Measurements from ENCODE around the gene RHO.

The RHO gene

GRCh38 chr3:129571605-129572547 is 43.4 kb downstream of the RHO start:
- no peak for DNase-seq (ENCODE audit: low read depth)
- in situ Hi-C loops (cut with HindIII; ENCODE audit: low sequenced_read_pairs), result no loop called here
- no peak overlapping the region for H3K4me3 ChIP-seq (ENCODE audit: low read depth, low read length)
- TF ChIP-seq CTCF (IDR thresholded peaks at IDR 0.05; ENCODE audit: low read depth, low read length, missing control alignments), result no peak

GRCh38 chr3:129572603-129573002 is 44.2 kb downstream of the RHO start:
- no peak overlapping the region for H3K4me3 ChIP-seq (ENCODE audit: low read depth, low read length)
- no peak for TF ChIP-seq CTCF (IDR thresholded peaks at IDR 0.05; ENCODE audit: low read depth, low read length, missing control alignments)
- no peak for DNase-seq (ENCODE audit: low read depth)
- in situ Hi-C loops (cut with HindIII; ENCODE audit: low sequenced_read_pairs), result no loop called here

DNA sequence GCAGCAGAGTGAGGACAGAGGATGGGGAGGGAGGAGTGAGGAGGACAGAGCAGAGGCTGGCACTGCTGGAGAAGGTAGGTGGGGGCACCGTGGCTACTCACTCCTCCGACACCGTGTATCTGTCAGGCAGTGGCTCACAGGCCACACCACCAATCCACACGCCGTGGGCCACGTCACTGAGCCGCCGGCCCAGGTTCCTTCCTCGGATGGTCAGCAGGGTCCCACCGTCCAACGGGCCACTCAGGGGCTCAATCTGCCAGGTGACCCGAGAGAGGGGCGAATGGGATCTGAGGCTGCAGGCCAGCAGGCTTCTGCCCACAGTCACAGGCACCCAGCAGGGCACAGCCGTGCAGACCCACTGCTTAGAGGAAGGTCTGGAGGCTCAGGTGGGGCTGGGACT is 45.1 kb downstream of the RHO start:
- DNase-seq (ENCODE audit: low read depth), result no peak
- TF ChIP-seq CTCF (IDR thresholded peaks at IDR 0.05; ENCODE audit: low read depth, low read length, missing control alignments), result no peak
- no peak overlapping the region for H3K4me3 ChIP-seq (ENCODE audit: low read depth, low read length)
- in situ Hi-C loops (cut with HindIII; ENCODE audit: low sequenced_read_pairs), result no loop called here

DNA sequence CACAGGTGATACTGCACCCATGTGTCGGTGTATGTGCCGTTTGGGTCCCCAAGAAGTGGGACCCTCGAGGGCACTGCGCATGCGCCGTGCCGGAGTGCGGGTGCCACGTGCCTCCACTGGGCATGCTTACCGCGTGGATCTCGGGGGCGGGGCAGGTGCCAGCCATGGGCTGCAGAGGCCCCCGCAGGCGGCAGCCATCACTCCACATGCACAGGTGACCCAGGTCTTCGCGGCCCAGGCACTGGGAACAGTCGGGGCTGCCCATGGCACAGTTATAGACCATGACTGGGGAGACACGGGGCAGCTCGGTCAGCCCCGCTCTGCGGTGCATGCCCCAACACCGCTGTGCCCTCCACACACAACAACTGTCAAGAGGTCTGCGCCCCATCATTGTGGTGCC is 45.8 kb downstream of the RHO start:
- in situ Hi-C loops (cut with HindIII; ENCODE audit: low sequenced_read_pairs), result no loop called here
- DNase-seq (ENCODE audit: low read depth), result no peak
- no peak overlapping the region for H3K4me3 ChIP-seq (ENCODE audit: low read depth, low read length)
- TF ChIP-seq CTCF (IDR thresholded peaks at IDR 0.05; ENCODE audit: low read depth, low read length, missing control alignments), result no peak

GRCh38 chr3:129575233-129575996 is 47.0 kb downstream of the RHO start:
- in situ Hi-C loops (cut with HindIII; ENCODE audit: low sequenced_read_pairs), result no loop called here
- DNase-seq (ENCODE audit: low read depth), result no peak
- TF ChIP-seq CTCF (IDR thresholded peaks at IDR 0.05; ENCODE audit: low read depth, low read length, missing control alignments), result no peak
- no peak overlapping the region for H3K4me3 ChIP-seq (ENCODE audit: low read depth, low read length)

GRCh38 chr3:129575997-129576384 is 47.6 kb downstream of the RHO start:
- no peak for DNase-seq (ENCODE audit: low read depth)
- no peak for TF ChIP-seq CTCF (IDR thresholded peaks at IDR 0.05; ENCODE audit: low read depth, low read length, missing control alignments)
- no peak overlapping the region for H3K4me3 ChIP-seq (ENCODE audit: low read depth, low read length)
- in situ Hi-C loops (cut with HindIII; ENCODE audit: low sequenced_read_pairs), result no loop called here

Data from astrocyte of the cerebellum (primary cell).